ENCODE measurements around the gene MOV10L1.

Gene MOV10L1

GRCh38 chr22:50061141-50061823 lies 28.5 kb upstream of the MOV10L1 start:
- Histone ChIP-seq H3K27ac (ENCODE audit: low read length) (no peak overlapping the region), H3K27me3 (ENCODE audit: low read depth, low read length) (peaks cover 18% of the 10 kb centered on the region), H3K36me3 (ENCODE audit: control insufficient read depth in 1 of 2, insufficient read depth in 2 of 2, low read length in 2 of 2) (no peaks in the 10 kb centered on the region), H3K9me3 (ENCODE audit: control insufficient read depth in 1 of 2, low read length in 2 of 2) (no peaks in the 10 kb centered on the region), H3K4me3 (ENCODE audit: low read depth in 1 of 2, low read length in 2 of 2) (no peak overlapping the region), H3K4me1 (ENCODE audit: control insufficient read depth in 1 of 2, insufficient read depth in 2 of 2, low read length in 2 of 2) (peaks cover 0 to 17% of the 10 kb centered on the region in 2 donors)

DNA sequence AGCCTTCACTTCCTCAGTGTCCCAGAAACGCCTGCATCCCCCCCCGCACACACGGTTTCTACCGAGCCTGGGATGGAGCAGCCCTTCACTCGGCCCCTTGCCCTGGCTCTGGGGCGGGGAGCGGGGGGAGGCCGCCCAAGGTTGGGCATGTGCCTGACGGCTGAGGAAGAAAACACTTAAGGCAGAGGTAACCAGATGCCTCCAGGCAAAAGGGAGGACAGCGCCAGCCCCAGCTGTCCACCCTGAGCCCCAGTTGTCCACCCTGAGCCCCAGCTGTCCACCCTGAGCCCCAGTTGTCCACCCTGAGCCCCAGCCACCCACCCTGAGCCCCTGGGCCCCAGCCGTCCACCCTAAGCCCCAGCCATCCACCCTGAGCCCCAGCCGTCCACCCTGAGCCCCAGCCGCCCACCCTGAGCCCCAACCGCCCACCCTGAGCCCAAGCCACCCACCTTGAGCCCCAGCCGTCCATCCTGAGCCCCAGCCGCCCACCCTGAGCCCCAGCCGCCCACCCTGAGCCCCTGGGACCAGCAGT lies 27.9 kb upstream of the MOV10L1 start:
- Histone ChIP-seq H3K27me3 (ENCODE audit: low read depth, low read length) (peaks cover 18% of the 10 kb centered on the region), H3K36me3 (ENCODE audit: control insufficient read depth in 1 of 2, insufficient read depth in 2 of 2, low read length in 2 of 2) (no peaks in the 10 kb centered on the region), H3K4me3 (ENCODE audit: low read depth in 1 of 2, low read length in 2 of 2) (no peak overlapping the region), H3K4me1 (ENCODE audit: control insufficient read depth in 1 of 2, insufficient read depth in 2 of 2, low read length in 2 of 2) (peaks cover 0 to 17% of the 10 kb centered on the region in 2 donors), H3K9me3 (ENCODE audit: control insufficient read depth in 1 of 2, low read length in 2 of 2) (no peaks in the 10 kb centered on the region), H3K27ac (ENCODE audit: low read length) (no peak overlapping the region)

GRCh38 chr22:50062509-50063135 lies 27.2 kb upstream of the MOV10L1 start:
- no peak overlapping the region for H3K4me3 ChIP-seq (ENCODE audit: low read depth in 1 of 2, low read length in 2 of 2)

DNA sequence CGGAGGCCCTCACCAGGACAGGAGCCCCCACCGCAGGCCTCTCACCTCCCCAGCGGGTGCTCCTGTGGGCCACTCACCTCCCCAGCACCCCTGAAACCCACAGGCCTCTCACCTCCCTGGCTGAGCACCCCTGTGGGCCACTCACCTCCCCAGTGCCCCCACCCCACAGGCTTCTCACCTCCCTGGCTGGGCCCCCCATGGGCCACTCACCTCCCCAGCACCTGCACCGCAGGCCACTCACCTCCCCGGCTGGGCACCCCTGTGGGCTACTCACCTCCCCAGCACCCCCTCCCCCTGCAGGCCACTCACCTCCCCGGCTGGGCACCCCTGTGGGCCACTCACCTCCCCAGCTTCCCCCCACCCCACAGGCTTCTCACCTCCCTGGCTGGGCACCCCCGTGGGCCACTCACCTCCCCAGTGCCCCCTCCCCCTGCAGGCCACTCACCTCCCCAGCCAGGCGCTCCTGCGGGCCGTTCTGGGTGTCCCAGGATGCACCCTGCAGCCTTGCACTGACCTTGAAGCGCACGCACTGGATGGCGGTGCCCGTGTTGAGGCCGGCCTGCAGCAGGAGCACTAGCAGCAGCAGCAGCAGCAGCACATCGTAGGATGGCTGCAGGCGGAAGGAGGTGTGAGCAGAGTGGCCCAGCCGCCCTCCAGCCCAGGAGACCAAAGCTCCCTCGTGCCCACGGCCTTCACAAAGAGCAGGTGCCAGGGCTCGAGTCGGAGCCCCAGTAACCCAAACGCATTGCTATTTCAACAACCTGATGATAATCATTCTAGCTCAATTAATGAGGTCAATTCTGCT lies 26.0 kb upstream of the MOV10L1 start:
- Histone ChIP-seq H3K4me1 (ENCODE audit: control insufficient read depth in 1 of 2, insufficient read depth in 2 of 2, low read length in 2 of 2) (peaks cover 0 to 11% of the 10 kb centered on the region in 2 donors), H3K27ac (ENCODE audit: low read length) (no peak overlapping the region), H3K36me3 (ENCODE audit: control insufficient read depth in 1 of 2, insufficient read depth in 2 of 2, low read length in 2 of 2) (no peaks in the 10 kb centered on the region), H3K9me3 (ENCODE audit: control insufficient read depth in 1 of 2, low read length in 2 of 2) (no peaks in the 10 kb centered on the region), H3K4me3 (ENCODE audit: low read depth in 1 of 2, low read length in 2 of 2) (no peak overlapping the region), H3K27me3 (ENCODE audit: low read depth, low read length) (peaks cover 11% of the 10 kb centered on the region)

More at GRCh38 chr22:50062509-50063135, 27.2 kb upstream of the MOV10L1 start:
- H3K36me3 ChIP-seq (ENCODE audit: control insufficient read depth in 1 of 2, insufficient read depth in 2 of 2, low read length in 2 of 2), result no peaks in the 10 kb centered on the region
- peaks cover 0 to 17% of the 10 kb centered on the region in 2 donors for H3K4me1 ChIP-seq (ENCODE audit: control insufficient read depth in 1 of 2, insufficient read depth in 2 of 2, low read length in 2 of 2)
- peaks cover 12% of the 10 kb centered on the region for H3K27me3 ChIP-seq (ENCODE audit: low read depth, low read length)
- no peaks in the 10 kb centered on the region for H3K9me3 ChIP-seq (ENCODE audit: control insufficient read depth in 1 of 2, low read length in 2 of 2)
- no peak overlapping the region for H3K27ac ChIP-seq (ENCODE audit: low read length)

- no peaks in the 10 kb centered on the region for H3K36me3 ChIP-seq (ENCODE audit: control insufficient read depth in 1 of 2, insufficient read depth in 2 of 2, low read length in 2 of 2)
- no peak overlapping the region for H3K27ac ChIP-seq (ENCODE audit: low read length)
- peaks cover 6% of the 10 kb centered on the region for H3K27me3 ChIP-seq (ENCODE audit: low read depth, low read length)
- H3K9me3 ChIP-seq (ENCODE audit: control insufficient read depth in 1 of 2, low read length in 2 of 2), result no peaks in the 10 kb centered on the region
- peaks cover 0 to 5% of the 10 kb centered on the region in 2 donors for H3K4me1 ChIP-seq (ENCODE audit: control insufficient read depth in 1 of 2, insufficient read depth in 2 of 2, low read length in 2 of 2)
- H3K4me3 ChIP-seq (ENCODE audit: low read depth in 1 of 2, low read length in 2 of 2), result no peak overlapping the region
These were observed 25.4 kb upstream of the MOV10L1 start for GRCh38 chr22:50064453-50064852.

DNA sequence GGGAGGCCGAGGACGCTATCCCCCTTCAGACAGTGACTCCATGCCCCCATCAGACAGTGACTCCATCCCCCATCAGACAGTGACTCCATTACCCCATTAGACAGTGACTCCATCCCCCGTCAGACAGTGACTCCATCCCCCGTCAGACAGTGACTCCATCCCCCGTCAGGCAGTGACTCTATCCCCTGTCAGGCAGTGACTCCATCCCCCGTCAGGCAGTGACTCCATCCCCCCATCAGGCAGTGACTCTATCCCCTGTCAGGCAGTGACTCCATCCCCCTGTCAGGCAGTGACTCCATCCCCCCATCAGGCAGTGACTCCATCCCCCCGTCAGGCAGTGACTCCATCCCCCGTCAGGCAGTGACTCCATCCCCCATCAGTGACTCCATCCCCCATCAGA lies 22.6 kb upstream of the MOV10L1 start:
- H3K9me3 ChIP-seq (ENCODE audit: control insufficient read depth in 1 of 2, low read length in 2 of 2), result no peaks in the 10 kb centered on the region
- H3K27ac ChIP-seq (ENCODE audit: low read length), result no peak overlapping the region
- H3K27me3 ChIP-seq (ENCODE audit: low read depth, low read length), result no peaks in the 10 kb centered on the region
- H3K36me3 ChIP-seq (ENCODE audit: control insufficient read depth in 1 of 2, insufficient read depth in 2 of 2, low read length in 2 of 2), result no peaks in the 10 kb centered on the region
- no peaks in the 10 kb centered on the region for H3K4me1 ChIP-seq (ENCODE audit: control insufficient read depth in 1 of 2, insufficient read depth in 2 of 2, low read length in 2 of 2)
- no peak overlapping the region for H3K4me3 ChIP-seq (ENCODE audit: low read depth in 1 of 2, low read length in 2 of 2)

- Histone ChIP-seq H3K27me3 (ENCODE audit: low read depth, low read length) (no peaks in the 10 kb centered on the region), H3K4me1 (ENCODE audit: control insufficient read depth in 1 of 2, insufficient read depth in 2 of 2, low read length in 2 of 2) (no peaks in the 10 kb centered on the region), H3K36me3 (ENCODE audit: control insufficient read depth in 1 of 2, insufficient read depth in 2 of 2, low read length in 2 of 2) (no peaks in the 10 kb centered on the region), H3K9me3 (ENCODE audit: control insufficient read depth in 1 of 2, low read length in 2 of 2) (no peaks in the 10 kb centered on the region), H3K27ac (ENCODE audit: low read length) (no peak overlapping the region), H3K4me3 (ENCODE audit: low read depth in 1 of 2, low read length in 2 of 2) (no peak overlapping the region)
These were observed 21.7 kb upstream of the MOV10L1 start for GRCh38 chr22:50068096-50068495.

DNA sequence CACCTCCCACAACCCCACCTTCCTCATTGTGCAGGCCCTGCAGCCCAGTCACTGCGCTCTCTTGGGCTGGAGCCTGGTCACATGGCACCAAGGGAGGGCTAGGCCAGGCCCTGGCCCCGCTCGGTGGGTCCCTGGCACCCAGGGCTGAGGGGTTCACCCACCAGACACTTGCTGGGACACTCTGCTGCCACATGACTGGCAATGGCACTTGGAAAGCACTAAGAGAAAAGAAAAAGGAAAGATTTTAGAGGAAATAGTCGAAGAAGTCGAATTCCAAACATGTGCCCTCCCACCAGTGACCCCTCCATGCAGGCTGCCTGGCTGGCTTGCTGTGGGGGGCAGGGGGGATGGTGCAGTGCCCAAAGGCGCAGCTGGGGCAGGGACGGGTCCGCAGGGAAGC lies 19.4 kb upstream of the MOV10L1 start:
- no peaks in the 10 kb centered on the region for H3K36me3 ChIP-seq (ENCODE audit: control insufficient read depth in 1 of 2, insufficient read depth in 2 of 2, low read length in 2 of 2)

GRCh38 chr22:50071432-50072166 lies 18.2 kb upstream of the MOV10L1 start:
- H3K27ac ChIP-seq (ENCODE audit: low read length), result no peak overlapping the region
- H3K9me3 ChIP-seq (ENCODE audit: control insufficient read depth in 1 of 2, low read length in 2 of 2), result no peaks in the 10 kb centered on the region
- no peaks in the 10 kb centered on the region for H3K4me1 ChIP-seq (ENCODE audit: control insufficient read depth in 1 of 2, insufficient read depth in 2 of 2, low read length in 2 of 2)
- no peaks in the 10 kb centered on the region for H3K27me3 ChIP-seq (ENCODE audit: low read depth, low read length)
- no peaks in the 10 kb centered on the region for H3K36me3 ChIP-seq (ENCODE audit: control insufficient read depth in 1 of 2, insufficient read depth in 2 of 2, low read length in 2 of 2)
- H3K4me3 ChIP-seq (ENCODE audit: low read depth in 1 of 2, low read length in 2 of 2), result no peak overlapping the region

More for the DNA sequence above, 19.4 kb upstream of the MOV10L1 start:
- no peak overlapping the region for H3K27ac ChIP-seq (ENCODE audit: low read length)
- no peak overlapping the region for H3K4me3 ChIP-seq (ENCODE audit: low read depth in 1 of 2, low read length in 2 of 2)
- H3K4me1 ChIP-seq (ENCODE audit: control insufficient read depth in 1 of 2, insufficient read depth in 2 of 2, low read length in 2 of 2), result no peaks in the 10 kb centered on the region
- no peaks in the 10 kb centered on the region for H3K27me3 ChIP-seq (ENCODE audit: low read depth, low read length)
- H3K9me3 ChIP-seq (ENCODE audit: control insufficient read depth in 1 of 2, low read length in 2 of 2), result no peaks in the 10 kb centered on the region

DNA sequence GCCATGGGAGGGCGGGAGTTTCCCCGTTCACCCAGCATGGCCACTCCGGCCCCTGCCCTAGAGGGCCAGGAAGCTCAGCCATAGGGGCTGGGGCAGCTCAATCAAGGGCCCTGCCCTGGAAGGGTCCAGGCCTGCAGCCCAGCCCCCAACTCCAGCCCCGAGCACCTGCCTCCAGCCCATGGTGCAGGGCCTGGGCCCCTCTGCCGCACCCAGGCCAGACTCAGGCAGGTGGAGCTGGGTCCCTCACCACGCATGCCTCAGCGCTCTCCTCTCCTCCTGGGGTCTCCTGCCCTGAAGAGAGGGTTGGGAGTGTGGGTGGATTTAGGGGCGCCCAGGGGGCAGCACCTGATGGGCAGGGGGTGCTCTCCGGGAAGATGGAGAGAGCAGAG lies 17.6 kb upstream of the MOV10L1 start:
- Histone ChIP-seq H3K9me3 (ENCODE audit: control insufficient read depth in 1 of 2, low read length in 2 of 2) (no peaks in the 10 kb centered on the region), H3K4me3 (ENCODE audit: low read depth in 1 of 2, low read length in 2 of 2) (no peak overlapping the region), H3K27me3 (ENCODE audit: low read depth, low read length) (no peaks in the 10 kb centered on the region), H3K27ac (ENCODE audit: low read length) (no peak overlapping the region), H3K36me3 (ENCODE audit: control insufficient read depth in 1 of 2, insufficient read depth in 2 of 2, low read length in 2 of 2) (no peaks in the 10 kb centered on the region), H3K4me1 (ENCODE audit: control insufficient read depth in 1 of 2, insufficient read depth in 2 of 2, low read length in 2 of 2) (no peaks in the 10 kb centered on the region)
